ENCODE measurements around the gene TERF2IP.

The TERF2IP gene

GRCh38 chr16:75647492-75648264 lies at the start of gene TERF2IP, which contains the start of gene KARS1:
Gene TERF2IP (plus strand): TSS chr16:75647773. CDS start chr16:75647883, 110 bp downstream.
Gene KARS1 (minus strand): TSS chr16:75647665. CDS start chr16:75647639, 26 bp downstream.
- TF ChIP-seq CTCF (IDR thresholded peaks at IDR 0.05; ENCODE audit: insufficient read depth, low read length, poor library complexity, severe bottlenecking): no peak
- Histone ChIP-seq H3K36me3 (ENCODE audit: control insufficient read depth, insufficient read depth, low read length) (peaks cover 7% of the 10 kb centered on the region), H3K27me3 (replicated peaks; ENCODE audit: control insufficient read depth, insufficient read depth, low read length) (no peaks in the 10 kb centered on the region), H3K4me3 (replicated peaks; ENCODE audit: low read depth, low read length) (peak within 1 kb of the TSS; percentile 93)
- peak; percentile 97 for DNase-seq (ENCODE audit: extremely low read depth, insufficient read length)

- Histone ChIP-seq H3K4me3 (replicated peaks; ENCODE audit: low read depth, low read length) (no peak overlapping the region), H3K27me3 (replicated peaks; ENCODE audit: control insufficient read depth, insufficient read depth, low read length) (no peaks in the 10 kb centered on the region), H3K36me3 (ENCODE audit: control insufficient read depth, insufficient read depth, low read length) (peaks cover 21% of the 10 kb centered on the region)
- no peak for TF ChIP-seq CTCF (IDR thresholded peaks at IDR 0.05; ENCODE audit: insufficient read depth, low read length, poor library complexity, severe bottlenecking)
- DNase-seq (ENCODE audit: extremely low read depth, insufficient read length): no peak
Observed at GRCh38 chr16:75599452-75600277, 47.9 kb upstream of the TERF2IP start.

GRCh38 chr16:75603241-75603640 lies 44.3 kb upstream of the TERF2IP start:
- DNase-seq (ENCODE audit: extremely low read depth, insufficient read length): no peak
- peaks cover 24% of the 10 kb centered on the region for H3K36me3 ChIP-seq (ENCODE audit: control insufficient read depth, insufficient read depth, low read length)

GRCh38 chr16:75606507-75606906 lies 41.1 kb upstream of the TERF2IP start:
- peaks cover 27% of the 10 kb centered on the region for H3K36me3 ChIP-seq (ENCODE audit: control insufficient read depth, insufficient read depth, low read length)
- no peaks in the 10 kb centered on the region for H3K27me3 ChIP-seq (replicated peaks; ENCODE audit: control insufficient read depth, insufficient read depth, low read length)
- no peak overlapping the region for H3K4me3 ChIP-seq (replicated peaks; ENCODE audit: low read depth, low read length)
- DNase-seq (ENCODE audit: extremely low read depth, insufficient read length): no peak
- TF ChIP-seq CTCF (IDR thresholded peaks at IDR 0.05; ENCODE audit: insufficient read depth, low read length, poor library complexity, severe bottlenecking): no peak

More at GRCh38 chr16:75603241-75603640, 44.3 kb upstream of the TERF2IP start:
- no peak for TF ChIP-seq CTCF (IDR thresholded peaks at IDR 0.05; ENCODE audit: insufficient read depth, low read length, poor library complexity, severe bottlenecking)
- Histone ChIP-seq H3K4me3 (replicated peaks; ENCODE audit: low read depth, low read length) (no peak overlapping the region), H3K27me3 (replicated peaks; ENCODE audit: control insufficient read depth, insufficient read depth, low read length) (no peaks in the 10 kb centered on the region)

GRCh38 chr16:75614066-75614897 lies 33.3 kb upstream of the TERF2IP start:
- Histone ChIP-seq H3K27me3 (replicated peaks; ENCODE audit: control insufficient read depth, insufficient read depth, low read length) (no peaks in the 10 kb centered on the region), H3K4me3 (replicated peaks; ENCODE audit: low read depth, low read length) (no peak overlapping the region), H3K36me3 (ENCODE audit: control insufficient read depth, insufficient read depth, low read length) (peaks cover 18% of the 10 kb centered on the region)
- no peak for TF ChIP-seq CTCF (IDR thresholded peaks at IDR 0.05; ENCODE audit: insufficient read depth, low read length, poor library complexity, severe bottlenecking)
- no peak for DNase-seq (ENCODE audit: extremely low read depth, insufficient read length)
